LNCaP clone FGC (cell line): ENCODE measurements around the gene E2F1.
"Not testable (repeated sequence)": the region's sequence is repeated elsewhere in the genome, so short reads cannot be mapped to it uniquely, and the experiment has no call there.

Experiments
- DNase-seq: peaks from one replicate; pipeline ENCODE4 v3.0.0-alpha.2; 2011; ENCODE audit warnings: low read depth
- H3K4me3 ChIP-seq: 2 replicates; pipeline ENCODE4 v1.5.1; 2011; ENCODE audit warnings: mild to moderate bottlenecking, low read depth, low read length, control low read depth
- CTCF ChIP-seq: IDR thresholded peaks from 2 replicates; pipeline ENCODE4 v1.5.1; 2012; ENCODE audit warnings: mild to moderate bottlenecking; ENCODE audit not compliant: control insufficient read depth, insufficient read depth; ENCODE audit errors: extremely low read depth

Gene E2F1

GRCh38 chr20:33701629-33702450 lies 15.7 kb upstream of the E2F1 start:
- DNase-seq = no peak
- H3K4me3 ChIP-seq = no peak overlapping the region
- TF ChIP-seq CTCF = no peak

GRCh38 chr20:33700696-33701441 lies 14.7 kb upstream of the E2F1 start:
- not testable (repeated sequence) for DNase-seq, H3K4me3 ChIP-seq

- H3K4me3 ChIP-seq, DNase-seq: not testable (repeated sequence)
Measured at GRCh38 chr20:33698966-33699365, 12.8 kb upstream of the E2F1 start.

- TF ChIP-seq CTCF = no peak
- DNase-seq = no peak
Measured at GRCh38 chr20:33697129-33697528, 10.9 kb upstream of the E2F1 start.

GRCh38 chr20:33696448-33696847 lies 10.3 kb upstream of the E2F1 start:
- no peak for TF ChIP-seq CTCF
- H3K4me3 ChIP-seq = no peak overlapping the region
- DNase-seq = no peak

More at GRCh38 chr20:33697129-33697528, 10.9 kb upstream of the E2F1 start:
- H3K4me3 ChIP-seq = no peak overlapping the region

- DNase-seq = no peak
Measured at GRCh38 chr20:33694639-33695012, 8.4 kb upstream of the E2F1 start.

GRCh38 chr20:33693741-33694638 lies 7.8 kb upstream of the E2F1 start:
- H3K4me3 ChIP-seq = no peak overlapping the region
- TF ChIP-seq CTCF = no peak
- DNase-seq = no peak

More at GRCh38 chr20:33694639-33695012, 8.4 kb upstream of the E2F1 start:
- TF ChIP-seq CTCF = no peak
- H3K4me3 ChIP-seq = no peak overlapping the region
